ENCODE data around the gene HRG. TPM values are rescaled to one million over a fixed set of nuclear protein-coding genes. Genes with fewer than 3 reads are reported as not detected.
"Not testable (repeated sequence)": the region's sequence is repeated elsewhere in the genome, so short reads cannot be mapped to it uniquely, and the experiment has no call there.

The HRG gene
- total RNA-seq, 1 experiment from 2014 or later = 1.3 TPM

GRCh38 chr3:186687120-186687651 is 21.4 kb downstream of the HRG start:
- H3K4me2 ChIP-seq = no peak overlapping the region
- CTCF ChIA-PET = interaction anchor here (0.7 kb wide), 2 partner anchors 564 to 1425 kb away, joined by 3 to 8 read pairs; no protein-coding TSS in a partner anchor
- H3K27me3 ChIP-seq (ENCODE audit: insufficient read depth, low read depth) = no peaks in the 10 kb centered on the region
- no peaks in the 10 kb centered on the region for H3K9me2 ChIP-seq (ENCODE audit: insufficient read depth)
- H2AFZ ChIP-seq = no peak overlapping the region
- H3F3A ChIP-seq (ENCODE audit: insufficient read depth, low read depth) = no peaks in the 10 kb centered on the region
- 0 out of 2 replicates have a peak, but pooled peaks cover 6% of the 10 kb centered on the region for H3K4me1 ChIP-seq (replicated peaks; ENCODE audit: insufficient read depth)
- DNase-seq = no peak
- intact Hi-C loops (cut with micrococcal nuclease; ENCODE audit: unreplicated experiment) = no loop called here
- peaks cover 4% of the 10 kb centered on the region; the same call in 1 of the 2 replicates for H3K9me3 ChIP-seq (ENCODE audit: insufficient read depth, low read depth)
- no peak overlapping the region for H3K4me3 ChIP-seq
- H3K36me3 ChIP-seq (ENCODE audit: low read depth) = no peaks in the 10 kb centered on the region
- POLR2A ChIA-PET (ENCODE audit: unreplicated experiment) = no interaction called here
- no peaks in the 10 kb centered on the region for H4K20me1 ChIP-seq (ENCODE audit: insufficient read depth)
- H3K27ac ChIP-seq = no peak overlapping the region
- no TSS peak for BruUV-seq (replicated peaks)
- no peaks in the 10 kb centered on the region for H3K79me2 ChIP-seq (ENCODE audit: low read depth)
- TF ChIP-seq CTCF (conservative IDR thresholded peaks at IDR 0.05) (no peak), EZH2 (IDR thresholded peaks at IDR 0.05; ENCODE audit: low read depth) (no peak)

DNA sequence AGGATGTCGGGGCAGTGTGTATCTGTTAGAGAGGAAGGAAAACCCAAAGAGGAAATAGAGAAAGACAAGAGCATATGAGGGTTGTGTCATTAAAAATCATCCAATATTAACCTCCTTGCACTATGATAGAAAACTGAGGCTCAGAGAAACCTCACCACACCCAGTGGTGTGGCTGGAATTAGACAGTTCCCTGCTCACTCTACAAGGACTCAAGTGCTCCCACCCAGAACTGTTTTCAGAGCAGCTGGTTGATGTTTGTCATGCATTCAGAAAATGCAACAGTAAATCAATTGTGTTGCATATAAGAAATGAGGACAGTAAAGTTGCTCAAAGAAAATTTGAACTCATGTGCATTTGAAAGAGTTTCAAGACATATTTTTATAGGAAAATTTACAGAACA is 24.5 kb downstream of the HRG start:
- DNase-seq; H4K20me1 ChIP-seq (ENCODE audit: insufficient read depth); H3K79me2 ChIP-seq (ENCODE audit: low read depth); POLR2A ChIA-PET (ENCODE audit: unreplicated experiment); H3K9me3 ChIP-seq (ENCODE audit: insufficient read depth, low read depth); H3K4me2 ChIP-seq; CTCF ChIA-PET; H3K4me1 ChIP-seq (replicated peaks; ENCODE audit: insufficient read depth); H3K27ac ChIP-seq; H3F3A ChIP-seq (ENCODE audit: insufficient read depth, low read depth); intact Hi-C loops (cut with micrococcal nuclease; ENCODE audit: unreplicated experiment); H3K9me2 ChIP-seq (ENCODE audit: insufficient read depth); H3K4me3 ChIP-seq; H2AFZ ChIP-seq; BruUV-seq (replicated peaks); H3K36me3 ChIP-seq (ENCODE audit: low read depth); H3K27me3 ChIP-seq (ENCODE audit: insufficient read depth, low read depth): not testable (repeated sequence)

DNA sequence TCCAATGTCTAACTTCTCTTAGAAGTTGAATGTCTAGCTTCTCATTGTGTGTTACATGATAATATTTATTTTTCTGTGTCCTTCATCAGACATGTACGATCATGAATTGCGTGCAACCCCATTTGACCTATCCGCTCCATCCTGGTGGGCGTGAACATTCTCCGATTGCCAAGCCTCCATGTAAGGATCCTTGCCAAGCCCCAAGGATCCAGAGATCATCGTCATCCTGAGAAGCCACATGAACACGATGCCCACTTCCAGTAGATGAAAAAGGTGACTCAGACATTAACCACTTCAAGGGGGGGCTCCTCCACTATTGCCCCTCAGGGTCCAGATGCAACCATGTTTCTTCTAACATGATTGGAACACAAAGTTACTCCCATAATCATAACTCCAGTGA is 25.9 kb downstream of the HRG start:
- TF ChIP-seq CTCF (conservative IDR thresholded peaks at IDR 0.05) (no peak), EZH2 (IDR thresholded peaks at IDR 0.05; ENCODE audit: low read depth) (no peak)
- Histone ChIP-seq H3K79me2 (ENCODE audit: low read depth) (no peaks in the 10 kb centered on the region), H3K4me3 (no peak overlapping the region), H3K9me3 (ENCODE audit: insufficient read depth, low read depth) (no peaks in the 10 kb centered on the region), H3K4me1 (replicated peaks; ENCODE audit: insufficient read depth) (0 out of 2 replicates have a peak, but pooled peaks cover 6% of the 10 kb centered on the region), H3K36me3 (ENCODE audit: low read depth) (no peaks in the 10 kb centered on the region), H3K27ac (no peak overlapping the region), H3K9me2 (ENCODE audit: insufficient read depth) (no peaks in the 10 kb centered on the region), H3K27me3 (ENCODE audit: insufficient read depth, low read depth) (no peaks in the 10 kb centered on the region), H4K20me1 (ENCODE audit: insufficient read depth) (no peaks in the 10 kb centered on the region), H3K4me2 (no peak overlapping the region), H2AFZ (no peak overlapping the region), H3F3A (ENCODE audit: insufficient read depth, low read depth) (no peaks in the 10 kb centered on the region)
- ChIA-PET CTCF (no interaction called here), POLR2A (ENCODE audit: unreplicated experiment) (no interaction called here)
- intact Hi-C loops (cut with micrococcal nuclease; ENCODE audit: unreplicated experiment) = no loop called here
- no TSS peak for BruUV-seq (replicated peaks)
- DNase-seq = no peak

GRCh38 chr3:186693843-186694242 is 28.0 kb downstream of the HRG start:
- Histone ChIP-seq H2AFZ (no peak overlapping the region), H3K27ac (no peak overlapping the region), H3F3A (ENCODE audit: insufficient read depth, low read depth) (no peaks in the 10 kb centered on the region), H3K9me2 (ENCODE audit: insufficient read depth) (no peaks in the 10 kb centered on the region), H3K4me3 (no peak overlapping the region), H3K4me1 (replicated peaks; ENCODE audit: insufficient read depth) (no peaks in the 10 kb centered on the region), H3K79me2 (ENCODE audit: low read depth) (no peaks in the 10 kb centered on the region), H3K4me2 (no peak overlapping the region), H3K27me3 (ENCODE audit: insufficient read depth, low read depth) (no peaks in the 10 kb centered on the region), H3K9me3 (ENCODE audit: insufficient read depth, low read depth) (no peaks in the 10 kb centered on the region), H4K20me1 (ENCODE audit: insufficient read depth) (no peaks in the 10 kb centered on the region), H3K36me3 (ENCODE audit: low read depth) (no peaks in the 10 kb centered on the region)
- POLR2A ChIA-PET (ENCODE audit: unreplicated experiment) = no interaction called here
- TF ChIP-seq CTCF (conservative IDR thresholded peaks at IDR 0.05) (no peak), EZH2 (IDR thresholded peaks at IDR 0.05; ENCODE audit: low read depth) (no peak)
- BruUV-seq (replicated peaks) = no TSS peak
- no peak for DNase-seq
- intact Hi-C loops (cut with micrococcal nuclease; ENCODE audit: unreplicated experiment) = no loop called here
- CTCF ChIA-PET = no interaction called here

All from PC-9 (cell line).